H9 (cell line): ENCODE data around the gene BBS1. TPM values are rescaled to one million over a fixed set of nuclear protein-coding genes. Genes with fewer than 3 reads are reported as not detected.

Experiments
- DNase-seq: peaks from one replicate; pipeline ENCODE4 v3.0.0-alpha.2; 2017
- H2AFZ ChIP-seq: one replicate; pipeline ENCODE4 v1.6.1; 2013; ENCODE audit warnings: mild to moderate bottlenecking, low read length, control low read depth, moderate library complexity
- H2AK5ac ChIP-seq: 2 replicates; pipeline ENCODE4 v1.6.1; 2013; ENCODE audit warnings: low read length, control low read depth, mixed read lengths; ENCODE audit not compliant: insufficient read length
- H2BK120ac ChIP-seq: one replicate; pipeline ENCODE4 v1.6.1; 2013; ENCODE audit warnings: low read depth, mild to moderate bottlenecking, low read length, control low read depth, inconsistent platforms; ENCODE audit not compliant: poor library complexity, severe bottlenecking
- H2BK12ac ChIP-seq: 2 replicates; pipeline ENCODE4 v1.6.1; 2013; ENCODE audit warnings: low read length, control low read depth, mixed read lengths, low read depth; ENCODE audit not compliant: insufficient read length
- H2BK15ac ChIP-seq: 2 replicates; pipeline ENCODE4 v1.6.1; 2013; ENCODE audit warnings: low read depth, low read length, control low read depth
- H2BK20ac ChIP-seq: one replicate; pipeline ENCODE4 v1.6.1; 2013; ENCODE audit warnings: low read depth, mild to moderate bottlenecking, low read length, control low read depth, inconsistent platforms; ENCODE audit not compliant: poor library complexity, severe bottlenecking
- H2BK5ac ChIP-seq: 2 replicates; pipeline ENCODE4 v1.6.1; 2013; ENCODE audit warnings: low read length, control low read depth, mixed read lengths; ENCODE audit not compliant: insufficient read length
- H3K14ac ChIP-seq: 2 replicates; pipeline ENCODE4 v1.6.1; 2013; ENCODE audit warnings: low read length, control low read depth; ENCODE audit not compliant: insufficient read depth
- H3K18ac ChIP-seq: 2 replicates; pipeline ENCODE4 v1.6.1; 2013; ENCODE audit warnings: low read depth, mild to moderate bottlenecking, mixed read lengths, low read length, control low read depth; ENCODE audit not compliant: insufficient read length
- H3K23ac ChIP-seq: 2 replicates; pipeline ENCODE4 v1.6.1; 2013; ENCODE audit warnings: low read length, control low read depth, mixed read lengths, low read depth; ENCODE audit not compliant: insufficient read length
- H3K23me2 ChIP-seq: 2 replicates; pipeline ENCODE4 v1.6.1; 2013; ENCODE audit warnings: low read depth, mild to moderate bottlenecking, mixed read lengths, low read length, control low read depth; ENCODE audit not compliant: insufficient read length, poor library complexity, severe bottlenecking
- H3K27ac ChIP-seq: 2 replicates; pipeline ENCODE4 v1.5.1; 2013; ENCODE audit warnings: low read length, control low read depth, mixed read lengths, low read depth; ENCODE audit not compliant: insufficient read length
- H3K27me3 ChIP-seq: 2 replicates; pipeline ENCODE4 v1.6.1; 2013; ENCODE audit warnings: low read length, control low read depth, inconsistent platforms; ENCODE audit not compliant: insufficient read depth
- H3K4ac ChIP-seq: 2 replicates; pipeline ENCODE4 v1.6.1; 2013; ENCODE audit warnings: low read depth, mild to moderate bottlenecking, control low read depth, inconsistent platforms, low read length, moderate library complexity
- H3K4me1 ChIP-seq: 2 replicates; pipeline ENCODE4 v1.6.1; 2013; ENCODE audit warnings: low read length, control low read depth, inconsistent platforms; ENCODE audit not compliant: insufficient read depth
- H3K4me2 ChIP-seq: 2 replicates; pipeline ENCODE4 v1.6.1; 2013; ENCODE audit warnings: low read length, control low read depth, mixed read lengths; ENCODE audit not compliant: insufficient read length, insufficient read depth
- H3K56ac ChIP-seq: 2 replicates; pipeline ENCODE4 v1.6.1; 2013; ENCODE audit warnings: low read depth, mild to moderate bottlenecking, mixed read lengths, low read length, control low read depth; ENCODE audit not compliant: insufficient read length
- H3K79me1 ChIP-seq: 2 replicates; pipeline ENCODE4 v1.6.1; 2013; ENCODE audit warnings: low read depth, mild to moderate bottlenecking, moderate library complexity, low read length, control low read depth, inconsistent platforms; ENCODE audit not compliant: insufficient read depth, poor library complexity, severe bottlenecking
- H3K79me2 ChIP-seq: 2 replicates; pipeline ENCODE4 v1.6.1; 2013; ENCODE audit warnings: low read length, control low read depth, inconsistent platforms; ENCODE audit not compliant: insufficient read depth
- H3K9ac ChIP-seq: 2 replicates; pipeline ENCODE4 v1.6.1; 2013; ENCODE audit warnings: low read length, control low read depth, mixed read lengths; ENCODE audit not compliant: insufficient read length; ENCODE audit errors: extremely low read depth
- H3K9me3 ChIP-seq: one replicate; pipeline ENCODE4 v1.6.1; 2013; ENCODE audit warnings: low read depth, low read length, inconsistent platforms; ENCODE audit not compliant: control insufficient read depth
- H3T11ph ChIP-seq: one replicate; pipeline ENCODE4 v1.6.1; 2013; ENCODE audit warnings: mild to moderate bottlenecking, low read length, control low read depth, inconsistent platforms
- H4K20me1 ChIP-seq: one replicate; pipeline ENCODE4 v1.6.1; 2013; ENCODE audit not compliant: control insufficient read depth, insufficient read length, insufficient read depth
- H4K5ac ChIP-seq: 2 replicates; pipeline ENCODE4 v1.6.1; 2013; ENCODE audit warnings: low read depth, mild to moderate bottlenecking, mixed read lengths, low read length, control low read depth; ENCODE audit not compliant: insufficient read length
- H4K8ac ChIP-seq: replicated peaks from 2 replicates; pipeline ENCODE4 v1.6.1; 2013; ENCODE audit warnings: low read length, control low read depth, mixed read lengths, low read depth; ENCODE audit not compliant: insufficient read length
- H4K91ac ChIP-seq: 2 replicates; pipeline ENCODE4 v1.6.1; 2013; ENCODE audit warnings: low read depth, mild to moderate bottlenecking, moderate library complexity, mixed read lengths, low read length, control low read depth; ENCODE audit not compliant: insufficient read length
- H3K27ac Mint-ChIP-seq, 3 experiments: 2 replicates in 2 of 3; 3 replicates in 1 of 3; pipeline ENCODE4 v1.8.0; 2020 to 2021; ENCODE audit warnings: mixed read lengths in 3 of 3, mild to moderate bottlenecking in 1 of 3, moderate library complexity in 1 of 3
- H3K27me3 Mint-ChIP-seq: 2 replicates; pipeline ENCODE4 v1.8.0; 2021; ENCODE audit warnings: low read depth, mild to moderate bottlenecking, moderate library complexity, mixed read lengths
- H3K36me3 Mint-ChIP-seq, 3 experiments: 2 replicates in 2 of 3; 3 replicates in 1 of 3; pipeline ENCODE4 v1.8.0; 2020 to 2021; ENCODE audit warnings: low read depth in 3 of 3, mixed read lengths in 3 of 3; ENCODE audit not compliant: insufficient read depth in 1 of 3
- H3K4me1 Mint-ChIP-seq, 2 experiments: 2 replicates each; pipeline ENCODE4 v1.8.0; 2020; ENCODE audit warnings: mixed read lengths in 2 of 2
- H3K4me3 Mint-ChIP-seq, 2 experiments: 2 replicates in 1 of 2; 3 replicates in 1 of 2; pipeline ENCODE4 v1.8.0; 2020 to 2021; ENCODE audit warnings: mild to moderate bottlenecking in 2 of 2, mixed read lengths in 2 of 2, moderate library complexity in 1 of 2
- H3K9me3 Mint-ChIP-seq, 2 experiments: 2 replicates in 1 of 2; 3 replicates in 1 of 2; pipeline ENCODE4 v1.8.0; 2020; ENCODE audit warnings: mild to moderate bottlenecking in 2 of 2, mixed read lengths in 2 of 2, moderate library complexity in 1 of 2
- CTCF ChIP-seq: fragments of 200-600 bp; sonication (generic); conservative IDR thresholded peaks from 3 replicates; pipeline ENCODE4 v1.8.0; 2021; ENCODE audit warnings: antibody characterized with exemption, mild to moderate bottlenecking
- WGBS: extraction: QIAGEN DNeasy Blood & Tissue Kit; methylation state at CpG from one replicate; pipeline ENCODE4 v1.1.7; 2013; ENCODE audit warnings: missing lambda C conversion rate, low lambda C conversion rate, mixed read lengths; ENCODE audit not compliant: insufficient read length; ENCODE audit errors: extremely low coverage; 5-methylcytosine and 5-hydroxymethylcytosine counted together
- total RNA-seq: library from RNA; stranded (reverse); gene quantifications from 2 replicates; pipeline ENCODE4 v1.2.1, GENCODE V29; 2021

BBS1 gene
- total RNA-seq, 1 experiment from 2014 or later = 27.2 TPM

GRCh38 chr11:66495401-66495854 lies 15.0 kb upstream of the BBS1 start:
- no peak overlapping the region; a peak in 1 of 5 replicates for H3K4me3 Mint-ChIP-seq
- peaks cover 4 to 11% of the 10 kb centered on the region in 2 experiments for H3K4me1 Mint-ChIP-seq
- DNase-seq = peak; percentile 71
- Histone ChIP-seq H3K4ac (no peak overlapping the region), H2BK12ac (no peak overlapping the region), H2AK5ac (no peak overlapping the region), H3K4me1 (no peaks in the 10 kb centered on the region), H3K4me2 (no peak overlapping the region), H3K56ac (no peak overlapping the region), H2AFZ (no peak overlapping the region), H4K91ac (no peak overlapping the region), H4K8ac (no peak overlapping the region), H3K79me2 (no peaks in the 10 kb centered on the region), H3K14ac (no peak overlapping the region), H3K79me1 (no peaks in the 10 kb centered on the region), H3K9ac (no peak overlapping the region), H4K5ac (no peak overlapping the region), H2BK20ac (no peak overlapping the region), H2BK15ac (no peak overlapping the region), H4K20me1 (no peaks in the 10 kb centered on the region), H3K23me2 (no peaks in the 10 kb centered on the region), H3K27ac (no peak overlapping the region), H3K27me3 (no peaks in the 10 kb centered on the region), H2BK5ac (no peak overlapping the region), H2BK120ac (no peak overlapping the region), H3K18ac (no peak overlapping the region), H3T11ph (no peak overlapping the region), H3K9me3 (no peaks in the 10 kb centered on the region), H3K23ac (no peak overlapping the region)
- TF ChIP-seq CTCF = peak; percentile 69
- peaks cover 19 to 62% (median 35%) of the 10 kb centered on the region in 3 experiments; a peak in 6 of 7 replicates for H3K36me3 Mint-ChIP-seq
- no peaks in the 10 kb centered on the region for H3K9me3 Mint-ChIP-seq
- no peak overlapping the region; a peak in 1 of 7 replicates for H3K27ac Mint-ChIP-seq
- H3K27me3 Mint-ChIP-seq = no peaks in the 10 kb centered on the region
- no CpG with 5 or more reads among the region's 17 CpGs for WGBS
